ENCODE data around the gene MYO16.

The MYO16 gene

GRCh38 chr13:109151696-109152095 lies 522.3 kb downstream of the MYO16 start:
- DNase-seq, result no peak

GRCh38 chr13:109152311-109152820 lies 523.0 kb downstream of the MYO16 start:
- DNase-seq, result no peak

- DNase-seq, result no peak
Measured at GRCh38 chr13:109152941-109153340, 523.5 kb downstream of the MYO16 start.

- DNase-seq, result no peak
Measured at GRCh38 chr13:109154146-109154545, 524.7 kb downstream of the MYO16 start.

- DNase-seq, result no peak
Measured at GRCh38 chr13:109154546-109154945, 525.1 kb downstream of the MYO16 start.

GRCh38 chr13:109154966-109155761 lies 525.8 kb downstream of the MYO16 start:
- no peak for DNase-seq

- peak in 2 of 51 donors; percentile 12 to 24 for DNase-seq
Measured at GRCh38 chr13:109156181-109156935, 526.9 kb downstream of the MYO16 start.

GRCh38 chr13:109157275-109157674 lies 527.9 kb downstream of the MYO16 start:
- peak in 1 of 51 donors; percentile 9 for DNase-seq

GRCh38 chr13:109158383-109158782 lies 529.0 kb downstream of the MYO16 start:
- no peak for DNase-seq

- DNase-seq, result no peak
Measured at GRCh38 chr13:109159650-109160309, 530.4 kb downstream of the MYO16 start.

- no peak for DNase-seq
Measured at GRCh38 chr13:109160357-109160756, 530.9 kb downstream of the MYO16 start.

GRCh38 chr13:109160887-109161669 lies 531.7 kb downstream of the MYO16 start:
- DNase-seq, result peak in 5 of 51 donors; percentile 5 to 35 (median 17)

GRCh38 chr13:109162248-109163036 lies 533.0 kb downstream of the MYO16 start:
- DNase-seq, result no peak

- no peak for DNase-seq
Measured at GRCh38 chr13:109163037-109163379, 533.6 kb downstream of the MYO16 start.

- no peak for DNase-seq
Measured at GRCh38 chr13:109165417-109165904, 536.0 kb downstream of the MYO16 start.

- no peak for DNase-seq
Measured at GRCh38 chr13:109166804-109167203, 537.4 kb downstream of the MYO16 start.

- no peak for DNase-seq
Measured at GRCh38 chr13:109172136-109172535, 542.7 kb downstream of the MYO16 start.

GRCh38 chr13:109175666-109176065 lies 546.3 kb downstream of the MYO16 start:
- no peak for DNase-seq

- no peak for DNase-seq
Measured at GRCh38 chr13:109180905-109181425, 551.6 kb downstream of the MYO16 start.

Measured in hypothalamus (tissue), 51 donors.